Endothelial cell of umbilical vein (primary cell): ENCODE data around the gene ADAM8. TPM values are rescaled to one million over a fixed set of nuclear protein-coding genes. Genes with fewer than 3 reads are reported as not detected.
A peak's percentile ranks its signal among the peaks of the same experiment; 100 is the strongest.

Source experiments
- BruUV-seq: library from RNA; stranded (reverse); fragments of 400-500 nt; replicated peaks from 2 replicates; lab custom pipeline; 2021; lab: Mats Ljungman, UMichigan
- CTCF ChIA-PET: fragments of 300-600, 350-600 bp; sonication (Branson Sonifier 250); formaldehyde crosslinking; loops from one replicate; lab custom pipeline; 2021; ENCODE audit warnings: antibody characterized with exemption, inconsistent platforms; lab: Charles Lee
- POLR2A ChIA-PET: fragments of 300-600, 350-600 bp; sonication (Branson Sonifier 250); formaldehyde crosslinking; loops from one replicate; lab custom pipeline; 2021; ENCODE audit warnings: antibody characterized with exemption, inconsistent platforms; lab: Charles Lee
- DNase-seq: peaks from one replicate; pipeline ENCODE4 v3.0.0-alpha.2; 2011; ENCODE audit warnings: low read depth, low spot score
- FAIRE-seq: peaks from 2 replicates; lab custom pipeline; 2011; peaks lifted over from hg19 to GRCh38; lab: Jason Lieb, UNC
- H2AFZ ChIP-seq: 2 replicates; pipeline ENCODE4 v1.6.0; 2012; ENCODE audit warnings: low read depth, low read length, control low read depth, inconsistent platforms
- H3K27ac ChIP-seq: 2 replicates; pipeline ENCODE4 v1.5.1; 2011; ENCODE audit warnings: low read depth, mild to moderate bottlenecking, control low read depth, low read length, moderate library complexity; ENCODE audit not compliant: insufficient read depth
- H3K27me3 ChIP-seq, 2 experiments: 2 replicates each; pipeline versions ENCODE4 v1.6.0 to v1.6.1; 2011; ENCODE audit warnings: low read length in 2 of 2, mixed read lengths in 1 of 2; ENCODE audit not compliant: control insufficient read depth in 2 of 2, insufficient read depth in 2 of 2
- H3K36me3 ChIP-seq, 2 experiments: 2 replicates in 1 of 2; 3 replicates in 1 of 2; pipeline ENCODE4 v1.5.1; 2011; ENCODE audit warnings: low read length in 2 of 2, mild to moderate bottlenecking in 1 of 2, moderate library complexity in 1 of 2; ENCODE audit not compliant: control insufficient read depth in 2 of 2, insufficient read depth in 2 of 2; ENCODE audit errors: extremely low read depth in 1 of 2
- H3K4me1 ChIP-seq: 3 replicates; pipeline ENCODE4 v1.5.1; 2011; ENCODE audit warnings: mild to moderate bottlenecking, low read length; ENCODE audit not compliant: control insufficient read depth, insufficient read depth; ENCODE audit errors: extremely low read depth
- H3K4me2 ChIP-seq: 2 replicates; pipeline ENCODE4 v1.6.1; 2011; ENCODE audit warnings: low read length, control low read depth, mixed read lengths; ENCODE audit not compliant: insufficient read depth
- H3K4me3 ChIP-seq, 3 experiments: fragments of 200-600 bp in 1 of 3; sonication (generic), shearing (Covaris generic) in 1 of 3; replicated peaks in 1 of 3; 2 replicates each; pipeline ENCODE4 v1.5.1; 2011 to 2016; ENCODE audit warnings: control low read depth in 3 of 3, low read length in 3 of 3, mild to moderate bottlenecking in 2 of 3, inconsistent platforms in 1 of 3, low read depth in 1 of 3, moderate library complexity in 1 of 3; ENCODE audit not compliant: insufficient read depth in 1 of 3
- H3K79me2 ChIP-seq: 2 replicates; pipeline ENCODE4 v1.6.0; 2012; ENCODE audit warnings: low read length, inconsistent platforms; ENCODE audit not compliant: control insufficient read depth, insufficient read depth
- H3K9ac ChIP-seq: replicated peaks from 2 replicates; pipeline ENCODE3; 2011; ENCODE audit warnings: low read length, control low read depth; ENCODE audit not compliant: insufficient read depth; ENCODE audit errors: extremely low read depth
- H3K9me1 ChIP-seq: replicated peaks from 3 replicates; pipeline ENCODE4 v1.6.0; 2011; ENCODE audit warnings: mild to moderate bottlenecking, low read length; ENCODE audit not compliant: control insufficient read depth, insufficient read depth; ENCODE audit errors: extremely low read depth
- H3K9me3 ChIP-seq: replicated peaks from 2 replicates; pipeline ENCODE4 v1.5.1; 2012; ENCODE audit warnings: low read length, inconsistent platforms; ENCODE audit not compliant: control insufficient read depth, insufficient read depth
- H4K20me1 ChIP-seq: replicated peaks from 2 replicates; pipeline ENCODE3; 2011; ENCODE audit warnings: mild to moderate bottlenecking, low read length; ENCODE audit not compliant: control insufficient read depth, insufficient read depth; ENCODE audit errors: extremely low read depth
- EZH2 ChIP-seq: IDR thresholded peaks from 2 replicates; pipeline ENCODE4 v1.6.1; 2012; ENCODE audit warnings: borderline replicate concordance, low read depth, mild to moderate bottlenecking, moderate library complexity, low read length, inconsistent platforms; ENCODE audit not compliant: severe bottlenecking
- FOS ChIP-seq: IDR thresholded peaks from 2 replicates; pipeline ENCODE4 v1.6.1; 2011; ENCODE audit warnings: mild to moderate bottlenecking, low read length, moderate library complexity, borderline replicate concordance; ENCODE audit not compliant: insufficient read depth
- GATA2 ChIP-seq: IDR thresholded peaks from 2 replicates; pipeline ENCODE4 v1.7.0; 2011; ENCODE audit warnings: low read depth, mild to moderate bottlenecking, moderate library complexity, mixed read lengths, low read length; ENCODE audit not compliant: insufficient read length, insufficient read depth
- JUN ChIP-seq: IDR thresholded peaks from 2 replicates; pipeline ENCODE4 v1.6.1; 2011; ENCODE audit warnings: borderline replicate concordance, low read depth; ENCODE audit not compliant: insufficient read length, insufficient read depth
- MYC ChIP-seq: IDR thresholded peaks from one replicate; pipeline ENCODE4 v1.6.1; 2011; ENCODE audit warnings: mild to moderate bottlenecking, low read depth, low read length
- POLR2A ChIP-seq: IDR thresholded peaks from 2 replicates; pipeline ENCODE4 v1.6.1; 2012; ENCODE audit warnings: low read depth, mild to moderate bottlenecking, control low read depth, low read length
- POLR2AphosphoS5 ChIP-seq: IDR thresholded peaks from 2 replicates; pipeline ENCODE4 v1.6.1; 2012; ENCODE audit warnings: low read depth, mild to moderate bottlenecking, control low read depth, low read length, moderate library complexity; ENCODE audit not compliant: insufficient read depth
- dilution Hi-C: fragments of 300-500 bp; cut with MboI; formaldehyde crosslinking; loops from one replicate; pipeline ENCODE4 v1.15.0; 2019; ENCODE audit warnings: low sequenced_read_pairs; ENCODE audit not compliant: extremely low pct_ligation_motif_present
- intact Hi-C: fragments of 100-400 bp; cut with micrococcal nuclease; formaldehyde crosslinking; loops from one replicate; pipeline ENCODE4 v1.10.0; 2022
- polyA plus RNA-seq, 4 experiments: library from polyadenylated mRNA; depleted of rRNA in 3 of 4; stranded (reverse) in 3 of 4; unstranded in 1 of 4; fragments of >200 nt; gene quantifications; 2 replicates each; pipeline versions ENCODE4 v1.2.1 to v1.2.3, GENCODE V29; 2011 to 2012; ENCODE audit warnings: missing spikeins in 1 of 4
- total RNA-seq: library from RNA; stranded (reverse); gene quantifications from 2 replicates; pipeline ENCODE4 v1.2.3, GENCODE V29; 2021
- TF ChIP-seq, protein P1 (sequence below), 2 donors: IDR thresholded peaks; 1 replicate in 1 of 2; 2 replicates in 1 of 2; pipeline ENCODE4 v1.5.1; 2011; ENCODE audit warnings: low read length in 2 of 2, mild to moderate bottlenecking in 2 of 2, moderate library complexity in 2 of 2, control low read depth in 1 of 2, inconsistent platforms in 1 of 2, low read depth in 1 of 2; ENCODE audit not compliant: insufficient read depth in 1 of 2; ENCODE audit errors: extremely low read depth in 1 of 2
- TF ChIP-seq, protein P2 (sequence below): IDR thresholded peaks from 2 replicates; pipeline ENCODE4 v1.6.1; 2011; ENCODE audit not compliant: insufficient read depth, insufficient read length

ADAM8 gene
- total and polyA plus RNA-seq, 2 donors (not counting 3 experiments of a cell fraction or from before 2014, with no cell fraction given) = 0.51 to 0.55 TPM

DNA sequence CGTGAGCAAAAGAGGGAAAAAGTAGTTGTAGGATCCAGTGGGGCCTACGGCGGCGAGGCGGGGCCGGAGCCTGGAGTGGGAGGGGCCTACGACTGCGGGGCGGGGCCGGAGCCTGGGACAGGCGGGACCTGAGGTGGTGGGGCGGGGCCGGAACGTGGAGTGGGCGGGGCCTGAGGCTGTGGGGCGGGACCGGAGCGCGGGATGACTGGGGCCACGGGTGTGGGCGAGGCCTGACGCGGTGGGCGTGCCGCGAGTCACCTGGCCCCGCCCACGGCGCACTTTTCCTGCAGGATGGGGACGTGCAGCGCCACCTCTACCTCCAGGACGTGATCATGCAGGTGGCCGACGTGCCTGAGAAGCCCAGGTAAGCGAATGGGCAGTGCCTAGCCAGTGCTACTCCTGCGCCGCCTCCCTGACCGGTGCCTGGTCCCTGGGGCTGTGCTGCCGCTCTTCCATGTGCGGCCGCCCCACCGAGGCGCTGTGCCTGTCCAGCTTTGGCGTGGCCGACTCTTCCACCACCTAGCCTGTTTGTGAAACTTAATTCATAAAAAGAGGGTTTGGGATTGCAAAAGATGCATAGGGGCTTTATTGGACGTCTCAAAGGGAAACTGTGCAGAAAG is 32.5 kb upstream of the ADAM8 start:
- peaks cover 3 to 5% of the 10 kb centered on the region in 2 experiments for H3K36me3 ChIP-seq
- H2AFZ ChIP-seq = peak overlapping the region; percentile 85
- no peaks in the 10 kb centered on the region for H3K9me1 ChIP-seq
- H3K27me3 ChIP-seq = no peaks in the 10 kb centered on the region
- no peaks in the 10 kb centered on the region for H4K20me1 ChIP-seq
- H3K27ac ChIP-seq = peak overlapping the region; percentile 87
- FAIRE-seq (peak; percentile 82), DNase-seq (peak; percentile 92)
- H3K4me2 ChIP-seq = peak overlapping the region; percentile 53
- peaks cover 7% of the 10 kb centered on the region for H3K4me1 ChIP-seq
- no peaks in the 10 kb centered on the region for H3K9me3 ChIP-seq
- dilution Hi-C loops = no loop called here
- no TSS peak for BruUV-seq
- peak overlapping the region; percentile 95 for H3K9ac ChIP-seq
- intact Hi-C loops = loop anchor here (1.0 to 10.0 kb wide), 4 partner anchors 15 to 644 kb away; partner anchors contain the start of genes ECHS1 and MTG1
- CTCF ChIA-PET = no interaction called here
- peak overlapping the region; percentile 55 to 78 (median 75) for H3K4me3 ChIP-seq
- TF ChIP-seq, protein P1, sequence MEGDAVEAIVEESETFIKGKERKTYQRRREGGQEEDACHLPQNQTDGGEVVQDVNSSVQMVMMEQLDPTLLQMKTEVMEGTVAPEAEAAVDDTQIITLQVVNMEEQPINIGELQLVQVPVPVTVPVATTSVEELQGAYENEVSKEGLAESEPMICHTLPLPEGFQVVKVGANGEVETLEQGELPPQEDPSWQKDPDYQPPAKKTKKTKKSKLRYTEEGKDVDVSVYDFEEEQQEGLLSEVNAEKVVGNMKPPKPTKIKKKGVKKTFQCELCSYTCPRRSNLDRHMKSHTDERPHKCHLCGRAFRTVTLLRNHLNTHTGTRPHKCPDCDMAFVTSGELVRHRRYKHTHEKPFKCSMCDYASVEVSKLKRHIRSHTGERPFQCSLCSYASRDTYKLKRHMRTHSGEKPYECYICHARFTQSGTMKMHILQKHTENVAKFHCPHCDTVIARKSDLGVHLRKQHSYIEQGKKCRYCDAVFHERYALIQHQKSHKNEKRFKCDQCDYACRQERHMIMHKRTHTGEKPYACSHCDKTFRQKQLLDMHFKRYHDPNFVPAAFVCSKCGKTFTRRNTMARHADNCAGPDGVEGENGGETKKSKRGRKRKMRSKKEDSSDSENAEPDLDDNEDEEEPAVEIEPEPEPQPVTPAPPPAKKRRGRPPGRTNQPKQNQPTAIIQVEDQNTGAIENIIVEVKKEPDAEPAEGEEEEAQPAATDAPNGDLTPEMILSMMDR (IDR thresholded peaks at IDR 0.05; ENCODE audit: extremely low read depth in 1 of 2, insufficient read depth in 1 of 2, low read depth in 1 of 2, low read length in 2 of 2) = no peak
- TF ChIP-seq, protein P2, sequence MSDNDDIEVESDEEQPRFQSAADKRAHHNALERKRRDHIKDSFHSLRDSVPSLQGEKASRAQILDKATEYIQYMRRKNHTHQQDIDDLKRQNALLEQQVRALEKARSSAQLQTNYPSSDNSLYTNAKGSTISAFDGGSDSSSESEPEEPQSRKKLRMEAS = no peak
- TF ChIP-seq POLR2A = no peak
- TF ChIP-seq JUN = no peak
- TF ChIP-seq MYC = no peak
- no peak for TF ChIP-seq FOS
- no peak for TF ChIP-seq GATA2
- TF ChIP-seq EZH2 = no peak
- TF ChIP-seq POLR2AphosphoS5 = no peak
- POLR2A ChIA-PET = no interaction called here
- H3K79me2 ChIP-seq = peaks cover 29% of the 10 kb centered on the region
